ENCODE results near the gene ANKRD29.

ANKRD29 gene

DNA sequence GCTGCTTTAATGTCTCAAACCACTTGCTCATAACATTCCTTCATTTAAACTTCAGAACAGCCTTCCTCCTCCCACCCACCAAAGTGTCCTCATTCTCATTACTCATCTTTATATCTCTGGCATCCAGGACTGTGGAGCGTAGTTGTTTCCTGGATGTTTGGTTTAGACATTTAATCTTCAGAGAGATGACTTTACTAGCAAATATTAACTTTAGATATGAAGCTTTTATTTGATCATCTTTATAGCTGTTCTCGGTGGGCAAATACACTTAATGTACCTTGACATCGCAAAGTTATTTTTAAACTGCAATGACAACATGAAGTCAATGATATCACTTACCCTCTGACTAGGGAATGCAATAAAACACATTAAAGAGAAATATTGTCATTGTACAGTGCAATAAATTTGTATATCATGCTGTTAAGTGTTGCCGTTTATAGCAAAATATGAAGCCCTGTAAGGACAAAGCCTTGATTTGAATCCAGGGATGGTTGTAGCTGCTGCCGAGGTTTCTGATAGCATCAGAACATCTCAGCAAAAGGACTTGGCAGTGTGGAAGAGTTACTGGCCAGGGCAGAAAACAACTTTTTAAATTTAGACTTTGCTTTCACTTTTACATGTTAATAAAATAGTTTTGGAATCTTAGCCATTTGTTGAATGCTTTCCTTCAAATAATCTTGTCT is 21.9 kb upstream of the ANKRD29 start:
- TF ChIP-seq, protein P1, sequence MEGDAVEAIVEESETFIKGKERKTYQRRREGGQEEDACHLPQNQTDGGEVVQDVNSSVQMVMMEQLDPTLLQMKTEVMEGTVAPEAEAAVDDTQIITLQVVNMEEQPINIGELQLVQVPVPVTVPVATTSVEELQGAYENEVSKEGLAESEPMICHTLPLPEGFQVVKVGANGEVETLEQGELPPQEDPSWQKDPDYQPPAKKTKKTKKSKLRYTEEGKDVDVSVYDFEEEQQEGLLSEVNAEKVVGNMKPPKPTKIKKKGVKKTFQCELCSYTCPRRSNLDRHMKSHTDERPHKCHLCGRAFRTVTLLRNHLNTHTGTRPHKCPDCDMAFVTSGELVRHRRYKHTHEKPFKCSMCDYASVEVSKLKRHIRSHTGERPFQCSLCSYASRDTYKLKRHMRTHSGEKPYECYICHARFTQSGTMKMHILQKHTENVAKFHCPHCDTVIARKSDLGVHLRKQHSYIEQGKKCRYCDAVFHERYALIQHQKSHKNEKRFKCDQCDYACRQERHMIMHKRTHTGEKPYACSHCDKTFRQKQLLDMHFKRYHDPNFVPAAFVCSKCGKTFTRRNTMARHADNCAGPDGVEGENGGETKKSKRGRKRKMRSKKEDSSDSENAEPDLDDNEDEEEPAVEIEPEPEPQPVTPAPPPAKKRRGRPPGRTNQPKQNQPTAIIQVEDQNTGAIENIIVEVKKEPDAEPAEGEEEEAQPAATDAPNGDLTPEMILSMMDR (IDR thresholded peaks at IDR 0.05; ENCODE audit: insufficient read depth, missing control alignments), result no peak
- FAIRE-seq (no peak), DNase-seq (ENCODE audit: insufficient read length, low spot score) (no peak)

DNA sequence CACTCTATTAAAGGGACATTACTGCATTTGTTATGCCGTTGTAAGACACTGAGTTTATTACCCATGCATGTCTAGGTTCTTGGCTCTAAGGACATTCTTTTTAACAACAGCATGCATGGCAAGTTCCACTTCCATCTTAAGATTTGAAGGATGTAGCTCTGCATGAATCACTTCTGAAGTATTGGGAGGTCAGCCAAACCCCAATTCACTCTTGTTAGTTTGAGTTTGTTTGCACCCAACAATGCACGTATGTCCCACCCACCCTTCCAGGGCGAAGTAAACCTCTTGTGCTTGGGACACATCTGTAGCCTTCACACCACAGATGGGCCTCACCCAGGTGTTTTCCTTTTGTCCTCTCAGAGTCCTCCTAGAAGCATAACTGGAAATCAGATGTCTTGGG is 21.0 kb upstream of the ANKRD29 start:
- FAIRE-seq (no peak), DNase-seq (ENCODE audit: insufficient read length, low spot score) (no peak)
- TF ChIP-seq, protein P1 (IDR thresholded peaks at IDR 0.05; ENCODE audit: insufficient read depth, missing control alignments), result no peak

DNA sequence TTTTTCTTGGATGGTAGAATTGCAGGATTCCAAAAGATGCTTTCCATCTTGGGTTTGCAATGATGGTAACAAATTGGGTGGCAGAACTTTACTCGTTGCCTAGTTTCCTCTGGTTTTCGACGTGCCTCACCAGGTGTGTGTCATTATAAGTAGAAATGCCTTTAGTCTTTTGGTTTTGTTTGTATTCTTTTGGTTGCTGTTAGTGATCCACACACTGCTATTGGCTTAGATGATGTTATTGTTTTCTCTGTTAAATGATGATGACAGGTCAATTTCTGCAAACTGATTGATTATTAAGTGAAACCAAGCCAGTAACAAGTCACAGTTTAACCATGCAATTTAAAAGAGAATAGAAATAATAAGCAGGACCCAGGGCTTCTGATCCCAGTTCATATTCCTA is 20.4 kb upstream of the ANKRD29 start:
- DNase-seq (ENCODE audit: insufficient read length, low spot score) (no peak), FAIRE-seq (no peak)
- TF ChIP-seq, protein P1 (IDR thresholded peaks at IDR 0.05; ENCODE audit: insufficient read depth, missing control alignments), result no peak

DNA sequence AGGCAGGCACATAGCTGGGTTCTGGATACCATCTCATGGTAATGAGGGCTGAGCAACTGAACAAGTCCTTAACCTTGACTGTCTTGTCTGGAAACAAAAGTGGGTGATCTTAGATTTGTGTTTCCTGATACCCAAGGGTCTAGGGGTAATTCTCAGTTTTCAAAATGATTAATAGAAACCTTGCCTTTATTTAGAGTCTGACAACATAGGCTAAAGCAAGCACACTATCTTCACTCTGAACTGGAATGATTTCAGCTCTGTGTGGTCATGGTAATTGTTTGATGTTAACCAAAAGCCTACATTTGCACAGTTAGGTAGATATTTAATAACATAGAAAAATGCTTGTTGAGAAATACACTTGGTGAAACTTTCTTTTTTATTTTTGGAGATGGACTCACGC is 19.8 kb upstream of the ANKRD29 start:
- TF ChIP-seq, protein P1 (IDR thresholded peaks at IDR 0.05; ENCODE audit: insufficient read depth, missing control alignments), result no peak
- DNase-seq (ENCODE audit: insufficient read length, low spot score) (no peak), FAIRE-seq (no peak)

DNA sequence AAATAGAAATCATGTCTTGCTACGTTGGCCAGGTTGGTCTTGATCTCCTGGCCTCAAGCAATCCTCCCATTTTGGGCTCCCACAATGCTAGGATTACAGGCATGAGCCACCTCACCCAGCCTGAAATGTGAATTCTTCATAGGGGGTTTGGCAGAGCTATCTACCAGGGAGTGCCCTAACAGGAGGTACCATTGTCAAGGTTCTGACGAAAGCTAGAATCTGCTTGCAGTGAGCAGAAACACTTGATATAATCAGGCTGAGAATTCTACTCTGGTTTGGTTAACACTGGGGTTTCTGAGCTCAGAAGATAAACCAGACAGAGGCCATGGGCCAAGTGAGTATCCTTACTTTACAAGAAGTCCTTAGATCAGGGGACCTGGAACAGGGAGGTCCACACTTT is 19.3 kb upstream of the ANKRD29 start:
- DNase-seq (ENCODE audit: insufficient read length, low spot score), result no peak
- no peak for FAIRE-seq
- TF ChIP-seq, protein P1 (IDR thresholded peaks at IDR 0.05; ENCODE audit: insufficient read depth, missing control alignments), result no peak

DNA sequence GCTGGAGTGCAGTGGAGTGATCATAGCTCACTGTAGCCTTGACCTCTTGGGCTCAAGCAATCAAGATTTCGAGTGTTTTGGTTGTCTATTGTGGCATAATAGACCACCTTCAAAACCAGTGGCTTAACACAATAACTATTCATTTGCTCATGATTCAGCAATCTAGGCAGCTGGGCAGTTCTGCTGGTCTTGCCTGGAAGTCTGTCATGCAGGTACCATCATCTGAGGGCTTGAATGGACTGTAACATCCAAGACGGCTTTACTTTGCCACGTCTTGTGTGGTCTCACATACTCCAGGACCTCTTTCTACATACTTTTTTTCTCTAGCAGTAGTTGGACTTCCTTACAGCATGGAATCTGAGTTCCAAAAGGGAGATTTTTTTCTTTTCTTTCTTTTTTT is 13.2 kb upstream of the ANKRD29 start:
- FAIRE-seq (no peak), DNase-seq (ENCODE audit: insufficient read length, low spot score) (no peak)
- TF ChIP-seq, protein P1 (IDR thresholded peaks at IDR 0.05; ENCODE audit: insufficient read depth, missing control alignments), result no peak

DNA sequence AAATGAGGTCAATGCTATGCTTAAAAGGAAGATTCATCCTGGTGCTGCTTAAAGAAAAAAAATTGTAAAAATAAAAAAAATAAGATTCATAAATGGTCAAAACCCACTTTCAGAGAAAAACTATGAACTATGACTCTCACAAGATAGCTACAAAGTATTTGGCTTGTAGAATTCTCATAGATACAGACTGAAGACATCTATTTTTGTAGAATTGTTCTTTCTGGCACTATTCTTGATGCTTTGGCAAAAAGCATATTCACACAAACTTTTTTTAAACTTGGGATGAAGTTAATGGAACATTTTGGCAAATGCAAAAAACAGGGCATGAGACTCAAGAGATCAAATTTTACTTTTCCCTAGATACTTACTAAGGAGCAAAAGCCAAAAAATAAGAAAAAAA is 12.5 kb upstream of the ANKRD29 start:
- TF ChIP-seq, protein P1 (IDR thresholded peaks at IDR 0.05; ENCODE audit: insufficient read depth, missing control alignments), result no peak
- DNase-seq (ENCODE audit: insufficient read length, low spot score) (no peak), FAIRE-seq (no peak)

Measured in D721Med (cell line).